ENCODE measurements around the gene SETD1B.

DNA sequence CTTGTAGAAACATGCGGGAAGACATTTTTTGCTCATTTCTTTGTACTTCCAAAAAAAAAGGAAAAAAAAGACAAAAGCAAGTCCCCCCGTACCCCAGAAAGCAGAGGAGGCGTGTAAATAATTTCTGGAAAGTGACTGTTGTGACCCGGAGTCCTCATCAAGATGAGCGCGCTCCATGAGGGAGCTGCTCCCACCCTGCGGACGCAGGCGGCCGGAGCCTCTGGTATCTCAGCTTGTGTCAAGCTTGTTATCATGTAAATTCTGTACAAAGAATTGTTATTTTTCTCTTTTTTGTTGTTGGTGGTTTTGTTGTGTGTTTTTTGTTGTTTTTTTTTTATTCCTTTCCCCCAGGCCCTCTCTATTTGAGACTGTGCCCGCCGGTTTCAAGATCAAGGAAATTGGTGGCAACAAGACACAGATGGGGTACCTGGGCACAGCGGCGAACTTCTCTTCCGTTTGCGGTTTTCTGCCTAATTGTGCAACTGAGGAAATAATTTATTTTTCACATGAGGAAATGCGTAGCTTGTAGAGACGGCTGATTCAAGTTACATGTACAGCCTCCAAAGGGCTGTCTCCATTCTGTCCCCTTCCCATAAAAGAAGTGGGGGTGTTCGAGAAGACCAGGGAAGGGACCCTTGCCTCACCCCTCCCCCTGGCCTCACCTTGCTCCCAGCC, 27.9 kb downstream of the SETD1B start:
- TF ChIP-seq, protein P1, sequence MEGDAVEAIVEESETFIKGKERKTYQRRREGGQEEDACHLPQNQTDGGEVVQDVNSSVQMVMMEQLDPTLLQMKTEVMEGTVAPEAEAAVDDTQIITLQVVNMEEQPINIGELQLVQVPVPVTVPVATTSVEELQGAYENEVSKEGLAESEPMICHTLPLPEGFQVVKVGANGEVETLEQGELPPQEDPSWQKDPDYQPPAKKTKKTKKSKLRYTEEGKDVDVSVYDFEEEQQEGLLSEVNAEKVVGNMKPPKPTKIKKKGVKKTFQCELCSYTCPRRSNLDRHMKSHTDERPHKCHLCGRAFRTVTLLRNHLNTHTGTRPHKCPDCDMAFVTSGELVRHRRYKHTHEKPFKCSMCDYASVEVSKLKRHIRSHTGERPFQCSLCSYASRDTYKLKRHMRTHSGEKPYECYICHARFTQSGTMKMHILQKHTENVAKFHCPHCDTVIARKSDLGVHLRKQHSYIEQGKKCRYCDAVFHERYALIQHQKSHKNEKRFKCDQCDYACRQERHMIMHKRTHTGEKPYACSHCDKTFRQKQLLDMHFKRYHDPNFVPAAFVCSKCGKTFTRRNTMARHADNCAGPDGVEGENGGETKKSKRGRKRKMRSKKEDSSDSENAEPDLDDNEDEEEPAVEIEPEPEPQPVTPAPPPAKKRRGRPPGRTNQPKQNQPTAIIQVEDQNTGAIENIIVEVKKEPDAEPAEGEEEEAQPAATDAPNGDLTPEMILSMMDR (IDR thresholded peaks at IDR 0.05; ENCODE audit: low read length): no peak
- no peak for TF ChIP-seq EZH2 (optimal IDR thresholded peaks at IDR 0.05; ENCODE audit: low read depth, low read length)
